ENCODE measurements around the gene CDK5RAP2. TPM values are rescaled to one million over a fixed set of nuclear protein-coding genes. Genes with fewer than 3 reads are reported as not detected.

CDK5RAP2 gene
- total and polyA plus RNA-seq, 8 donors: 24.7 to 438 (median 31.3) TPM

- WGBS, 5 donors: 62 to 87% (median 70%) methylated on average over 1 of the region's 1 CpG
- intact Hi-C loops (cut with DNase I; ENCODE audit: low total_unique reads): no loop called here
- peak overlapping the region in 2 of 5 donors; percentile 39 to 59 for H3K27ac ChIP-seq
Measured at GRCh38 chr9:120435091-120435490, 144.9 kb downstream of the CDK5RAP2 start.

GRCh38 chr9:120434532-120434931, 145.4 kb downstream of the CDK5RAP2 start:
- no peak overlapping the region for H3K4me3 ChIP-seq
- peaks cover 1 to 37% (median 36%) of the 10 kb centered on the region in 4 donors for H3K36me3 ChIP-seq
- no peak for TF ChIP-seq POLR2AphosphoS5 (IDR thresholded peaks at IDR 0.05)
- TF ChIP-seq CTCF (IDR thresholded peaks at IDR 0.05): no peak
- no peak for TF ChIP-seq EP300 (IDR thresholded peaks at IDR 0.05)
- TF ChIP-seq POLR2A (IDR thresholded peaks at IDR 0.05): no peak
- intact Hi-C loops (cut with DNase I; ENCODE audit: low total_unique reads): no loop called here
- DNase-seq: peak in 1 of 2 donors; percentile 86
- H3K9me3 ChIP-seq: no peaks in the 10 kb centered on the region
- 60 to 83% (median 72%) methylated on average over 6 of the region's 6 CpGs for WGBS, 5 donors
- peaks cover 4 to 61% (median 18%) of the 10 kb centered on the region in 4 donors for H3K4me1 ChIP-seq
- H3K27me3 ChIP-seq: no peaks in the 10 kb centered on the region
- peak overlapping the region in 1 of 5 donors; percentile 59 for H3K27ac ChIP-seq

More at GRCh38 chr9:120435091-120435490, 144.9 kb downstream of the CDK5RAP2 start:
- peak in 1 of 2 donors; percentile 46 for DNase-seq
- Histone ChIP-seq H3K36me3 (peaks cover 4 to 42% (median 40%) of the 10 kb centered on the region in 4 donors), H3K27me3 (no peaks in the 10 kb centered on the region), H3K9me3 (no peaks in the 10 kb centered on the region), H3K4me3 (no peak overlapping the region), H3K4me1 (peaks cover 4 to 61% (median 18%) of the 10 kb centered on the region in 4 donors)
- TF ChIP-seq POLR2AphosphoS5 (IDR thresholded peaks at IDR 0.05) (no peak), POLR2A (IDR thresholded peaks at IDR 0.05) (no peak), EP300 (IDR thresholded peaks at IDR 0.05) (no peak), CTCF (IDR thresholded peaks at IDR 0.05) (no peak)

GRCh38 chr9:120433701-120434100, 146.3 kb downstream of the CDK5RAP2 start:
- H3K36me3 ChIP-seq: peaks cover 0 to 29% (median 27%) of the 10 kb centered on the region in 4 donors
- no peak for TF ChIP-seq POLR2AphosphoS5 (IDR thresholded peaks at IDR 0.05)
- no peak for TF ChIP-seq EP300 (IDR thresholded peaks at IDR 0.05)
- no peak for TF ChIP-seq CTCF (IDR thresholded peaks at IDR 0.05)
- TF ChIP-seq POLR2A (IDR thresholded peaks at IDR 0.05): no peak
- no peaks in the 10 kb centered on the region for H3K9me3 ChIP-seq
- intact Hi-C loops (cut with DNase I; ENCODE audit: low total_unique reads): no loop called here
- no peak for DNase-seq
- H3K27ac ChIP-seq: no peak overlapping the region
- H3K4me3 ChIP-seq: no peak overlapping the region
- WGBS, 5 donors: 90 to 96% (median 96%) methylated on average over 4 of the region's 4 CpGs
- peaks cover 4 to 55% (median 18%) of the 10 kb centered on the region in 4 donors for H3K4me1 ChIP-seq
- H3K27me3 ChIP-seq: no peaks in the 10 kb centered on the region

GRCh38 chr9:120432600-120432999, 147.4 kb downstream of the CDK5RAP2 start:
- Histone ChIP-seq H3K9me3 (no peaks in the 10 kb centered on the region), H3K4me1 (peaks cover 4 to 45% (median 14%) of the 10 kb centered on the region in 4 donors), H3K27me3 (no peaks in the 10 kb centered on the region), H3K27ac (no peak overlapping the region), H3K4me3 (no peak overlapping the region), H3K36me3 (peaks cover 0 to 18% (median 16%) of the 10 kb centered on the region in 4 donors)
- intact Hi-C loops (cut with DNase I; ENCODE audit: low total_unique reads): no loop called here
- DNase-seq: no peak
- 44 to 61% (median 58%) methylated on average over 3 of the region's 3 CpGs for WGBS, 5 donors
- TF ChIP-seq CTCF (IDR thresholded peaks at IDR 0.05) (no peak), POLR2A (IDR thresholded peaks at IDR 0.05) (no peak), EP300 (IDR thresholded peaks at IDR 0.05) (no peak), POLR2AphosphoS5 (IDR thresholded peaks at IDR 0.05) (no peak)
